GM12875 (cell line): ENCODE measurements around the gene ATP11A.
"Not testable (repeated sequence)": the region's sequence is repeated elsewhere in the genome, so short reads cannot be mapped to it uniquely, and the experiment has no call there.

Experiments used
- H3K4me3 ChIP-seq: one replicate; pipeline ENCODE4 v1.5.1; 2011; ENCODE audit warnings: low read depth, low read length, control low read depth
- TF ChIP-seq, protein P1 (sequence below): IDR thresholded peaks from 2 replicates; pipeline ENCODE4 v1.5.1; 2011; ENCODE audit warnings: low read depth, mild to moderate bottlenecking, control low read depth, inconsistent platforms, low read length, moderate library complexity, borderline replicate concordance; ENCODE audit not compliant: insufficient read depth

The ATP11A gene

DNA sequence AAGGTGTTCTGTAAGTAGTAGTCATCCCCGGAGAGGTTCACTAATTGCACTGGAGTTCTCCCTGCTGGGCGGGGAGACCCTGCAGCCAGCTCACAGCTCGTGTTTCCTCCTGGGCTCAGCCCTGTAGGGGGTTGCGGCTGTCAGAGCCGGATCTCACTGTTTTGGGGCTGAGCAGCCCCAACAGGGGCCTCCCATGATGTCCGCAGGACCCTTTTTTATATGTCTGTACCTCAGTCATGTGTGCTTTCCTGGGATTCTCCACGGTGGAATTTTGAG is 148.9 kb downstream of the ATP11A start:
- TF ChIP-seq, protein P1, sequence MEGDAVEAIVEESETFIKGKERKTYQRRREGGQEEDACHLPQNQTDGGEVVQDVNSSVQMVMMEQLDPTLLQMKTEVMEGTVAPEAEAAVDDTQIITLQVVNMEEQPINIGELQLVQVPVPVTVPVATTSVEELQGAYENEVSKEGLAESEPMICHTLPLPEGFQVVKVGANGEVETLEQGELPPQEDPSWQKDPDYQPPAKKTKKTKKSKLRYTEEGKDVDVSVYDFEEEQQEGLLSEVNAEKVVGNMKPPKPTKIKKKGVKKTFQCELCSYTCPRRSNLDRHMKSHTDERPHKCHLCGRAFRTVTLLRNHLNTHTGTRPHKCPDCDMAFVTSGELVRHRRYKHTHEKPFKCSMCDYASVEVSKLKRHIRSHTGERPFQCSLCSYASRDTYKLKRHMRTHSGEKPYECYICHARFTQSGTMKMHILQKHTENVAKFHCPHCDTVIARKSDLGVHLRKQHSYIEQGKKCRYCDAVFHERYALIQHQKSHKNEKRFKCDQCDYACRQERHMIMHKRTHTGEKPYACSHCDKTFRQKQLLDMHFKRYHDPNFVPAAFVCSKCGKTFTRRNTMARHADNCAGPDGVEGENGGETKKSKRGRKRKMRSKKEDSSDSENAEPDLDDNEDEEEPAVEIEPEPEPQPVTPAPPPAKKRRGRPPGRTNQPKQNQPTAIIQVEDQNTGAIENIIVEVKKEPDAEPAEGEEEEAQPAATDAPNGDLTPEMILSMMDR, result no peak
- no peak overlapping the region for H3K4me3 ChIP-seq

DNA sequence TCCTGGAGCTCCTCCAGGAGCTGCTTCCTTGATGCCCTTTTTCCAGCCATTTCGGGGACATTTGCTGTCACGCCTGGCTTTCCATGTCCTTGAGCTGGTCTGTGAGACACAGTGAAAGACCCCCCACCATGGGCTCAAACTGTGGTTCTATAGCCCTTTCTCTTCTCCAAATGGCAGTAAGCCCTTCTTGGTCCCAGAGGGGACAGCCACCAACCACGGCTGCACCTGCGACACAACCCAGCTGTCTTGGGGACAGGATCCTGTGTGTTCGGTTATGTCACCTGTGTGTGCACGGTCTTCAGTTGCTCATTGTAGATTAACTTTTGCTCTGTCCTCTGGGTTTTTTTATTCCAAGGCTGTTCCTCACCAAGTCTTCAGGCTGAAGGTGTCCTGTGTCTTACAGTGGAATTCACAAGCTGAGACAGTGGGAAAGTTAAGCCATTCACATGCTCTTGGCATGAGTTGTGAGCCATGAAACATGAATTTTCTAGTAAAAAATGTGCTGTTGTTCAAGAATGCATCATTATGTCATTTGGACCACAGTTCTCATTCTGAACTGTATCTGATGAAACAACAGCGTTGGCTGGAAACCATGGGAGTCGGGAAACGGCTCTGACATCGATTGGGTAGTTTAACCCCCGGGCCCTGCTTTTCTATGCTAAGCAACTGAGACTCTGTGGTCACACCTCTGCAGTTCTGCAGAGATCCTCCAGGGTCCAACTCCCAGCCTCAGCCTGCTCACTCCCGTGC is 149.7 kb downstream of the ATP11A start:
- H3K4me3 ChIP-seq, result no peak overlapping the region
- TF ChIP-seq, protein P1, result no peak

DNA sequence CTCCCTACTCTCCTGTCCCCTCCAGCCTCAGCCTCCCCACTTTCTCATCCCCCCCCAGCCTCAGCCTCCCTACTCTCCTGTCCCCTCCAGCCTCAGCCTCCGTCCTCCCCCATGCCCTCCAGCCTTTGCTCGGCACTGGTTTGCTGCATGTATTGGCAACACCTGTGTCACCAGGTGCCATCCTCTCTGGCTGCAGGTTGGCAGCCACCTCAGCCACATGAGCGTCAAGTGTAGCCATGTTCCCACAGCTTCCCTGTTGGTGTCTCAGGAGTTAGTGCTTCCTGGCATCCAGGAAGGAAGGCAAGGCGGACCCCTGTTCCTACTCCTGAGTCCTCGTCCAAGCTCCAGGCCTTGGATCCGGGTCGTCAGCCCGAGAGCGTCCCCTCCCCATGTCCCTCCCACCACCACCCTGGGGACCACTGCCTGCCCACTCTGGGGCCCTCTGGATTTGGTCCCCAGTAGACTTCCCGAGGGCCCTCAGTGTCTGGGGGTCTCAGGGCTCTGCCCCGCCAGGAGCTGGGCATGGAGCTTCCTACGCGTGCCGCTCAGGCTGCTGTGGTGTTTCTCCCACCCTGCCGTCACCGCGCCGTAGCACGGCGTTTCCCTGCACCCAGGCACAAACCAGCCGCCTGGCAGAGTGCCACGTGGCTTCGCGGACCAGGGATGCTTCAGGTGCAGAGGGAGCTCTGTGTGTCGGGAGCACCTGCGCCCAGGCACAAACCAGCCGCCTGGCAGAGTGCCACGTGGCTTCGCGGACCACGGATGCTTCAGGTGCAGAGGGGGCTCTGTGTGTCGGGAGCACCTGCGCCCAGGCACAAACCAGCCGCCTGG is 150.8 kb downstream of the ATP11A start:
- TF ChIP-seq, protein P1, result no peak

GRCh38 chr13:112841303-112842015 is 151.6 kb downstream of the ATP11A start:
- not testable (repeated sequence) for H3K4me3 ChIP-seq

More for the DNA sequence above, 150.8 kb downstream of the ATP11A start:
- no peak overlapping the region for H3K4me3 ChIP-seq

DNA sequence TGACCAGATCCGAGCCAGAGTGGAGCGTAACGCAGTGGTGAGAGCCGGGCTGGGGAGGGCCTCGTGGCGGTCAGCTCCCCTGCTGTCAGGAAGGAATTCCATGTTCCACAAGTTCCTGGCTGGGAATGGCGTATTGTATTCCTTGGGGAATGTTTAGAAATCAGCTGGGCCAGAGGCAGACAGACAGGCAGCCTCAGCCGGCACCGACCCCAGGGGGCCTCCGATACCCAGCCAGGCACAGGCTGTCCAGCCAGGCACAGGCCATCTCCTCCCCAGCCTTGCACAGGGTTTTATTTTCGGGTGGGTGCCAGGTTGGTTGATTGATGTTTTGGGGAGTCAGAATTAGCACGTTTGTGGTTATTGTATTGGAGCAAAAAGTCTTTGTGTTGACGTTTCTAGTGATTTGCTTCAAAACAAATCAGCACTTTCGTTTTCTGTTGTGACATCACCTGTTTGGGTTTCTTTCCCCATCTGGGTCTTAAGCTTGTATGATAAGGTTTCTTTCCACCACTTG is 152.6 kb downstream of the ATP11A start:
- TF ChIP-seq, protein P1, result no peak
- no peak overlapping the region for H3K4me3 ChIP-seq

GRCh38 chr13:112842931-112843391 is 153.1 kb downstream of the ATP11A start:
- TF ChIP-seq, protein P1, result no peak
- H3K4me3 ChIP-seq, result no peak overlapping the region

- H3K4me3 ChIP-seq, result no peak overlapping the region
- TF ChIP-seq, protein P1, result no peak
Measured at GRCh38 chr13:112843392-112844111, 153.7 kb downstream of the ATP11A start.
